GM23338 (cell line): ENCODE results near the gene TTC1. TPM values are rescaled to one million over a fixed set of nuclear protein-coding genes. Genes with fewer than 3 reads are reported as not detected.

ENCODE experiments used
- ATAC-seq: fragments of 200-7000 bp; cut with Tn5 transposase; 3 replicates; pipeline ENCODE4 v1.9.1; 2020
- DNase-seq: peaks from one replicate; pipeline ENCODE4 v3.0.0-alpha.2; 2015; ENCODE audit warnings: low spot score
- H2AFZ ChIP-seq: fragments of 200-600 bp; sonication (generic); 2 replicates; pipeline ENCODE4 v1.8.0; 2016; ENCODE audit warnings: antibody characterized with exemption, mild to moderate bottlenecking, moderate library complexity
- H3F3A ChIP-seq: fragments of 200-600 bp; sonication (generic); replicated peaks from 2 replicates; pipeline ENCODE4 v1.8.0; 2017; ENCODE audit warnings: antibody characterized with exemption, mixed run types, low read depth
- H3K27ac ChIP-seq: fragments of 200-600 bp; sonication (generic); 2 replicates; pipeline ENCODE4 v1.6.1; 2016; ENCODE audit warnings: low read depth
- H3K27me3 ChIP-seq: fragments of 200-600 bp; sonication (generic); 2 replicates; pipeline ENCODE4 v1.8.0; 2016; ENCODE audit warnings: mild to moderate bottlenecking, mixed run types, moderate library complexity; ENCODE audit not compliant: insufficient read depth
- H3K36me3 ChIP-seq: fragments of 200-600 bp; sonication (generic); 2 replicates; pipeline ENCODE4 v1.8.0; 2016; ENCODE audit warnings: mild to moderate bottlenecking; ENCODE audit not compliant: insufficient read depth
- H3K4me1 ChIP-seq: fragments of 200-600 bp; sonication (generic); 2 replicates; pipeline ENCODE4 v1.8.0; 2016; ENCODE audit warnings: mild to moderate bottlenecking, moderate library complexity; ENCODE audit not compliant: insufficient read depth
- H3K4me2 ChIP-seq: fragments of 200-600 bp; sonication (generic); 2 replicates; pipeline ENCODE4 v1.7.1; 2017; ENCODE audit warnings: mixed run types
- H3K4me3 ChIP-seq: fragments of 200-600 bp; sonication (generic); 2 replicates; pipeline ENCODE4 v1.6.1; 2016; ENCODE audit warnings: mixed run types
- H3K79me2 ChIP-seq: fragments of 200-600 bp; sonication (generic); replicated peaks from 2 replicates; pipeline ENCODE4 v1.8.0; 2017; ENCODE audit warnings: mild to moderate bottlenecking; ENCODE audit not compliant: insufficient read depth
- H3K9me2 ChIP-seq: fragments of 200-600 bp; sonication (generic); 2 replicates; pipeline ENCODE4 v1.8.0; 2017; ENCODE audit not compliant: insufficient read depth
- H4K20me1 ChIP-seq: fragments of 200-600 bp; sonication (generic); replicated peaks from 2 replicates; pipeline ENCODE4 v1.8.0; 2017; ENCODE audit warnings: mild to moderate bottlenecking; ENCODE audit not compliant: insufficient read depth
- H3K27ac Mint-ChIP-seq: 2 replicates; pipeline ENCODE4 v1.8.0; 2020; ENCODE audit warnings: inconsistent platforms, mild to moderate bottlenecking, moderate library complexity, mixed read lengths
- H3K27me3 Mint-ChIP-seq: 3 replicates; pipeline ENCODE4 v1.8.0; 2022; ENCODE audit warnings: low read depth, mild to moderate bottlenecking, moderate library complexity, mixed read lengths, inconsistent platforms; ENCODE audit not compliant: insufficient read depth, poor library complexity
- H3K36me3 Mint-ChIP-seq: 3 replicates; pipeline ENCODE4 v1.8.0; 2021; ENCODE audit warnings: low read depth, mild to moderate bottlenecking, inconsistent platforms, moderate library complexity, mixed read lengths
- H3K4me1 Mint-ChIP-seq: 3 replicates; pipeline ENCODE4 v1.8.0; 2020; ENCODE audit warnings: mild to moderate bottlenecking, inconsistent platforms, mixed read lengths
- H3K4me3 Mint-ChIP-seq: 3 replicates; pipeline ENCODE4 v1.8.0; 2021; ENCODE audit warnings: moderate library complexity, mild to moderate bottlenecking, inconsistent platforms, mixed read lengths
- H3K9me3 Mint-ChIP-seq: 3 replicates; pipeline ENCODE4 v1.8.0; 2020; ENCODE audit warnings: moderate library complexity, mild to moderate bottlenecking, inconsistent platforms, mixed read lengths
- CREB1 ChIP-seq: fragments of 250-450 bp; sonication (Bioruptor Pico); IDR thresholded peaks from 2 replicates; pipeline ENCODE4 v1.5.0; 2020; ENCODE audit warnings: low read depth, mild to moderate bottlenecking, moderate library complexity
- EZH2 ChIP-seq: fragments of 200-600 bp; sonication (generic); IDR thresholded peaks from one replicate; pipeline ENCODE4 v1.8.0; 2017; ENCODE audit warnings: antibody characterized with exemption, mild to moderate bottlenecking, low read depth; ENCODE audit not compliant: unreplicated experiment
- EZH2phosphoT487 ChIP-seq: fragments of 200-600 bp; sonication (generic); IDR thresholded peaks from one replicate; pipeline ENCODE4 v1.8.1; 2018; ENCODE audit warnings: antibody characterized with exemption; ENCODE audit not compliant: unreplicated experiment
- JUNB ChIP-seq: IDR thresholded peaks from one replicate; pipeline ENCODE4 v1.6.1; 2016; ENCODE audit warnings: antibody characterized with exemption; ENCODE audit not compliant: unreplicated experiment
- NANOG ChIP-seq: IDR thresholded peaks from 2 replicates; pipeline ENCODE4 v1.6.1; 2016; ENCODE audit warnings: antibody characterized with exemption, borderline replicate concordance
- POLR2AphosphoS5 ChIP-seq: IDR thresholded peaks from 2 replicates; pipeline ENCODE4 v1.6.1; 2016; ENCODE audit warnings: antibody characterized with exemption, low read depth
- ZNF114 ChIP-seq: fragments of 250-450 bp; sonication (Bioruptor Pico); IDR thresholded peaks from 2 replicates; pipeline ENCODE4 v1.5.0; 2020; ENCODE audit warnings: mild to moderate bottlenecking, moderate library complexity
- ZNF331 ChIP-seq: fragments of 250-450 bp; sonication (Bioruptor Pico); IDR thresholded peaks from 2 replicates; pipeline ENCODE4 v1.5.0; 2020; ENCODE audit warnings: low read depth, mild to moderate bottlenecking, moderate library complexity
- polyA plus RNA-seq: library from polyadenylated mRNA; unstranded; fragments of >200 nt; fragmentation: Nextera tagmentation; extraction: Ambion mirVana; gene quantifications from 2 replicates; pipeline ENCODE4 v1.2.1, GENCODE V29; 2016
- total RNA-seq: library from RNA; depleted of rRNA; stranded (reverse); fragments of >200 nt; shearing (Covaris generic); gene quantifications from 2 replicates; pipeline ENCODE4 v1.2.3, GENCODE V29; 2014
- TF ChIP-seq, protein P1 (sequence below): fragments of 250-450 bp; sonication (Bioruptor Pico); IDR thresholded peaks from 2 replicates; pipeline ENCODE4 v1.5.0; 2020; ENCODE audit warnings: mild to moderate bottlenecking, moderate library complexity
- TF ChIP-seq, protein P2 (sequence below): IDR thresholded peaks from 2 replicates; pipeline ENCODE4 v1.6.1; 2016; ENCODE audit warnings: antibody characterized with exemption
- TF ChIP-seq, protein P3 (sequence below), 2 experiments: fragments of 200-600 bp in 1 of 2; sonication (generic) in 1 of 2; conservative IDR thresholded peaks; 2 replicates each; pipeline versions ENCODE4 v1.5.1 to v1.6.1; 2016 to 2017; ENCODE audit warnings: antibody characterized with exemption in 2 of 2, low read depth in 2 of 2, mild to moderate bottlenecking in 2 of 2, moderate library complexity in 1 of 2

Gene TTC1
- total and polyA plus RNA-seq, 2 experiments from 2014 or later, result 48.9 to 131 TPM

DNA sequence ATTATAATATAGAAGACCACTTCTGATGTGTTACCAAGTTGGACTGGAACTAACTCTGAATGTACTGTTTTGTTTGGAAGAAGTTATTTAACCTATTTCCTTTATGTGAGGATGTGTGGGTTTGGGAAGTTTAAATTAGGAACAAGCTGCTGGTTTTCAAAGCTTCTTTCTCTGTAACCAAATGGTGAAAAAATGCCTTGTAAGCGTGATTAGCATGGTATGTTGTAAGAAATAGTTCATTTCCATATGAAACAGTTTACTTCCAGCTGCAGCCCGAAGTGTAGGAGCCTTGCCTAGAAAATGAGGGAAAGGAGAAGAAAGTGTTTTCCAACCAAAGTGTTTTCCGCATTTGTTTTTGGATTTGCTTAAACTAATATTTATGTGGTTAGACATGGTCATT is 36.0 kb downstream of the TTC1 start:
- no peaks in the 10 kb centered on the region for H4K20me1 ChIP-seq
- peaks cover 36% of the 10 kb centered on the region for H3K4me1 ChIP-seq
- Mint-ChIP-seq H3K4me1 (peaks cover 48% of the 10 kb centered on the region), H3K27ac (peak overlapping the region; percentile 94), H3K36me3 (peaks cover 36% of the 10 kb centered on the region), H3K4me3 (peak overlapping the region; percentile 58), H3K27me3 (peaks cover 11% of the 10 kb centered on the region), H3K9me3 (no peaks in the 10 kb centered on the region)
- ATAC-seq (peak; percentile 57), DNase-seq (peak; percentile 72)
- H3K4me2 ChIP-seq, result peak overlapping the region; percentile 50
- H3K4me3 ChIP-seq, result peak overlapping the region; percentile 24
- H3K79me2 ChIP-seq, result no peaks in the 10 kb centered on the region; the same call in none of the 2 replicates
- H2AFZ ChIP-seq, result no peak overlapping the region
- peak overlapping the region; percentile 88 for H3K27ac ChIP-seq
- H3K9me2 ChIP-seq, result no peaks in the 10 kb centered on the region
- TF ChIP-seq ZNF331 (CRISPR knock-in tag) (no peak), CREB1 (CRISPR knock-in tag) (no peak), JUNB (no peak), POLR2AphosphoS5 (no peak), ZNF114 (CRISPR knock-in tag) (no peak), EZH2 (no peak), NANOG (no peak), EZH2phosphoT487 (no peak)
- TF ChIP-seq, protein P1, sequence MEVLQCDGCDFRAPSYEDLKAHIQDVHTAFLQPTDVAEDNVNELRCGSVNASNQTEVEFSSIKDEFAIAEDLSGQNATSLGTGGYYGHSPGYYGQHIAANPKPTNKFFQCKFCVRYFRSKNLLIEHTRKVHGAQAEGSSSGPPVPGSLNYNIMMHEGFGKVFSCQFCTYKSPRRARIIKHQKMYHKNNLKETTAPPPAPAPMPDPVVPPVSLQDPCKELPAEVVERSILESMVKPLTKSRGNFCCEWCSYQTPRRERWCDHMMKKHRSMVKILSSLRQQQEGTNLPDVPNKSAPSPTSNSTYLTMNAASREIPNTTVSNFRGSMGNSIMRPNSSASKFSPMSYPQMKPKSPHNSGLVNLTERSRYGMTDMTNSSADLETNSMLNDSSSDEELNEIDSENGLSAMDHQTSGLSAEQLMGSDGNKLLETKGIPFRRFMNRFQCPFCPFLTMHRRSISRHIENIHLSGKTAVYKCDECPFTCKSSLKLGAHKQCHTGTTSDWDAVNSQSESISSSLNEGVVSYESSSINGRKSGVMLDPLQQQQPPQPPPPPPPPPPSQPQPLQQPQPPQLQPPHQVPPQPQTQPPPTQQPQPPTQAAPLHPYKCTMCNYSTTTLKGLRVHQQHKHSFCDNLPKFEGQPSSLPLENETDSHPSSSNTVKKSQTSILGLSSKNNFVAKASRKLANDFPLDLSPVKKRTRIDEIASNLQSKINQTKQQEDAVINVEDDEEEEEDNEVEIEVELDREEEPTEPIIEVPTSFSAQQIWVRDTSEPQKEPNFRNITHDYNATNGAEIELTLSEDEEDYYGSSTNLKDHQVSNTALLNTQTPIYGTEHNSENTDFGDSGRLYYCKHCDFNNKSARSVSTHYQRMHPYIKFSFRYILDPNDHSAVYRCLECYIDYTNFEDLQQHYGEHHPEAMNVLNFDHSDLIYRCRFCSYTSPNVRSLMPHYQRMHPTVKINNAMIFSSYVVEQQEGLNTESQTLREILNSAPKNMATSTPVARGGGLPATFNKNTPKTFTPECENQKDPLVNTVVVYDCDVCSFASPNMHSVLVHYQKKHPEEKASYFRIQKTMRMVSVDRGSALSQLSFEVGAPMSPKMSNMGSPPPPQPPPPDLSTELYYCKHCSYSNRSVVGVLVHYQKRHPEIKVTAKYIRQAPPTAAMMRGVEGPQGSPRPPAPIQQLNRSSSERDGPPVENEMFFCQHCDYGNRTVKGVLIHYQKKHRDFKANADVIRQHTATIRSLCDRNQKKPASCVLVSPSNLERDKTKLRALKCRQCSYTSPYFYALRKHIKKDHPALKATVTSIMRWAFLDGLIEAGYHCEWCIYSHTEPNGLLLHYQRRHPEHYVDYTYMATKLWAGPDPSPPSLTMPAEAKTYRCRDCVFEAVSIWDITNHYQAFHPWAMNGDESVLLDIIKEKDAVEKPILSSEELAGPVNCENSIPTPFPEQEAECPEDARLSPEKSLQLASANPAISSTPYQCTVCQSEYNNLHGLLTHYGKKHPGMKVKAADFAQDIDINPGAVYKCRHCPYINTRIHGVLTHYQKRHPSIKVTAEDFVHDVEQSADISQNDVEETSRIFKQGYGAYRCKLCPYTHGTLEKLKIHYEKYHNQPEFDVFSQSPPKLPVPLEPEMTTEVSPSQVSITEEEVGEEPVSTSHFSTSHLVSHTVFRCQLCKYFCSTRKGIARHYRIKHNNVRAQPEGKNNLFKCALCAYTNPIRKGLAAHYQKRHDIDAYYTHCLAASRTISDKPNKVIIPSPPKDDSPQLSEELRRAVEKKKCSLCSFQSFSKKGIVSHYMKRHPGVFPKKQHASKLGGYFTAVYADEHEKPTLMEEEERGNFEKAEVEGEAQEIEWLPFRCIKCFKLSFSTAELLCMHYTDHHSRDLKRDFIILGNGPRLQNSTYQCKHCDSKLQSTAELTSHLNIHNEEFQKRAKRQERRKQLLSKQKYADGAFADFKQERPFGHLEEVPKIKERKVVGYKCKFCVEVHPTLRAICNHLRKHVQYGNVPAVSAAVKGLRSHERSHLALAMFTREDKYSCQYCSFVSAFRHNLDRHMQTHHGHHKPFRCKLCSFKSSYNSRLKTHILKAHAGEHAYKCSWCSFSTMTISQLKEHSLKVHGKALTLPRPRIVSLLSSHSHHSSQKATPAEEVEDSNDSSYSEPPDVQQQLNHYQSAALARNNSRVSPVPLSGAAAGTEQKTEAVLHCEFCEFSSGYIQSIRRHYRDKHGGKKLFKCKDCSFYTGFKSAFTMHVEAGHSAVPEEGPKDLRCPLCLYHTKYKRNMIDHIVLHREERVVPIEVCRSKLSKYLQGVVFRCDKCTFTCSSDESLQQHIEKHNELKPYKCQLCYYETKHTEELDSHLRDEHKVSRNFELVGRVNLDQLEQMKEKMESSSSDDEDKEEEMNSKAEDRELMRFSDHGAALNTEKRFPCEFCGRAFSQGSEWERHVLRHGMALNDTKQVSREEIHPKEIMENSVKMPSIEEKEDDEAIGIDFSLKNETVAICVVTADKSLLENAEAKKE (CRISPR knock-in tag), result no peak
- TF ChIP-seq, protein P2, sequence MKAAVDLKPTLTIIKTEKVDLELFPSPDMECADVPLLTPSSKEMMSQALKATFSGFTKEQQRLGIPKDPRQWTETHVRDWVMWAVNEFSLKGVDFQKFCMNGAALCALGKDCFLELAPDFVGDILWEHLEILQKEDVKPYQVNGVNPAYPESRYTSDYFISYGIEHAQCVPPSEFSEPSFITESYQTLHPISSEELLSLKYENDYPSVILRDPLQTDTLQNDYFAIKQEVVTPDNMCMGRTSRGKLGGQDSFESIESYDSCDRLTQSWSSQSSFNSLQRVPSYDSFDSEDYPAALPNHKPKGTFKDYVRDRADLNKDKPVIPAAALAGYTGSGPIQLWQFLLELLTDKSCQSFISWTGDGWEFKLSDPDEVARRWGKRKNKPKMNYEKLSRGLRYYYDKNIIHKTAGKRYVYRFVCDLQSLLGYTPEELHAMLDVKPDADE, result no peak
- TF ChIP-seq, protein P3, sequence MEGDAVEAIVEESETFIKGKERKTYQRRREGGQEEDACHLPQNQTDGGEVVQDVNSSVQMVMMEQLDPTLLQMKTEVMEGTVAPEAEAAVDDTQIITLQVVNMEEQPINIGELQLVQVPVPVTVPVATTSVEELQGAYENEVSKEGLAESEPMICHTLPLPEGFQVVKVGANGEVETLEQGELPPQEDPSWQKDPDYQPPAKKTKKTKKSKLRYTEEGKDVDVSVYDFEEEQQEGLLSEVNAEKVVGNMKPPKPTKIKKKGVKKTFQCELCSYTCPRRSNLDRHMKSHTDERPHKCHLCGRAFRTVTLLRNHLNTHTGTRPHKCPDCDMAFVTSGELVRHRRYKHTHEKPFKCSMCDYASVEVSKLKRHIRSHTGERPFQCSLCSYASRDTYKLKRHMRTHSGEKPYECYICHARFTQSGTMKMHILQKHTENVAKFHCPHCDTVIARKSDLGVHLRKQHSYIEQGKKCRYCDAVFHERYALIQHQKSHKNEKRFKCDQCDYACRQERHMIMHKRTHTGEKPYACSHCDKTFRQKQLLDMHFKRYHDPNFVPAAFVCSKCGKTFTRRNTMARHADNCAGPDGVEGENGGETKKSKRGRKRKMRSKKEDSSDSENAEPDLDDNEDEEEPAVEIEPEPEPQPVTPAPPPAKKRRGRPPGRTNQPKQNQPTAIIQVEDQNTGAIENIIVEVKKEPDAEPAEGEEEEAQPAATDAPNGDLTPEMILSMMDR (conservative IDR thresholded peaks at IDR 0.05; ENCODE audit: low read depth in 2 of 2), result no peak
- H3F3A ChIP-seq, result no peaks in the 10 kb centered on the region
- peaks cover 2% of the 10 kb centered on the region; the same call in 1 of the 2 replicates for H3K36me3 ChIP-seq
- H3K27me3 ChIP-seq, result no peaks in the 10 kb centered on the region
